Heart left ventricle (tissue), 16 donors: ENCODE data around the gene PIR. TPM values are rescaled to one million over a fixed set of nuclear protein-coding genes. Genes with fewer than 3 reads are reported as not detected.
A peak's percentile ranks its signal among the peaks of the same experiment; 100 is the strongest.

Experiments used
- ATAC-seq, 4 donors: fragments of 200-7000 bp; cut with Tn5 transposase; one replicate each; pipeline ENCODE4 v1.9.1; 2020 to 2022; ENCODE audit warnings: moderate library complexity in 4 of 4, mild to moderate bottlenecking in 3 of 4, moderate number of reproducible peaks in 1 of 4
- DNase-seq, 5 donors: peaks; one replicate each; pipeline ENCODE4 v3.0.0-alpha.2; 2020
- H3K27ac ChIP-seq, 12 donors: fragments of 200-600 bp; sonication (generic) in 4 of 12; one replicate each; pipeline versions ENCODE4 v1.5.0 to v1.8.0; 2016 to 2022; ENCODE audit warnings: mild to moderate bottlenecking in 2 of 12
- H3K27me3 ChIP-seq, 9 donors: fragments of 200-600 bp; sonication (generic) in 2 of 9; one replicate each; pipeline versions ENCODE4 v1.5.1 to v1.8.0; 2016 to 2022; ENCODE audit warnings: mild to moderate bottlenecking in 3 of 9
- H3K36me3 ChIP-seq, 9 donors: fragments of 200-600 bp; sonication (generic) in 2 of 9; one replicate each; pipeline versions ENCODE4 v1.5.0 to v1.8.0; 2018 to 2022; ENCODE audit warnings: mild to moderate bottlenecking in 2 of 9
- H3K4me1 ChIP-seq, 12 donors: fragments of 200-600 bp; sonication (generic) in 4 of 12; one replicate each; pipeline versions ENCODE4 v1.5.0 to v1.8.0; 2016 to 2022; ENCODE audit warnings: mild to moderate bottlenecking in 3 of 12
- H3K4me3 ChIP-seq, 12 donors: fragments of 200-600 bp; sonication (generic) in 4 of 12; one replicate each; pipeline versions ENCODE4 v1.5.0 to v1.8.0; 2017 to 2022; ENCODE audit warnings: mild to moderate bottlenecking in 9 of 12, moderate library complexity in 4 of 12
- H3K9me3 ChIP-seq, 12 donors: fragments of 200-600 bp; sonication (generic) in 4 of 12; one replicate each; pipeline versions ENCODE4 v1.5.0 to v1.8.0; 2016 to 2022; ENCODE audit warnings: mild to moderate bottlenecking in 1 of 12
- CTCF ChIP-seq, 12 donors: fragments of 200-600 bp; sonication (generic) in 4 of 12; IDR thresholded peaks; one replicate each; pipeline versions ENCODE4 v1.5.0 to v1.8.0; 2018 to 2022; ENCODE audit warnings: antibody characterized with exemption in 12 of 12, mild to moderate bottlenecking in 5 of 12
- POLR2A ChIP-seq, 2 donors: fragments of 450-650 bp; IDR thresholded peaks; one replicate each; pipeline ENCODE4 v1.6.1; 2017; ENCODE audit warnings: antibody characterized with exemption in 2 of 2, mild to moderate bottlenecking in 2 of 2, moderate library complexity in 2 of 2
- WGBS, 4 donors: extraction: QIAGEN DNeasy Blood & Tissue Kit in 2 of 4; methylation state at CpG; one replicate each; pipeline versions ENCODE4 v1.1.5 to v1.1.7; 2013 to 2018; 5-methylcytosine and 5-hydroxymethylcytosine counted together
- intact Hi-C, 10 donors: fragments of 100-400 bp; cut with DNase I; formaldehyde crosslinking; loops; one replicate each; pipeline versions ENCODE4 v1.11.1 to v1.14.2; 2022
- polyA plus RNA-seq, 2 donors: library from polyadenylated mRNA; stranded (reverse); fragments of 200-250 nt; gene quantifications; one replicate each; pipeline ENCODE4 v1.2.3, GENCODE V29; 2013
- total RNA-seq, 9 donors: library from RNA; depleted of rRNA in 2 of 9; stranded (reverse); fragments of >200 nt in 2 of 9; fragmentation: NEBNext Ultra II Directional in 3 of 9; extraction: Animal tissue kit (Norgen Biotek cat#: 25700) in 3 of 9; gene quantifications; one replicate each; pipeline versions ENCODE4 v1.1.0 to v1.2.4, GENCODE V29; 2016 to 2023
- donor health status: ischemic (EF 13 %, LVEDD 7.1; RV severe dilation, severe dysfunction).
- donor health status: healthy with polysubstance abuse.
- donor health status: DM: no; HTN: yes; CAD: no.
- donor health status: DM: no; HTN: no; CAD: no.
- donor health status: ischemic (EF 25% LVEDD 6.9; RV normal size, moderate dysfunction).
- donor health status: ischemic (EF 25% LVEDD 5.7; RV mildly dilated, moderate dysfunction).
- donor health status: healthy.
- donor health status: DM: yes; HTN: yes; CAD: no.
- donor health status: ischemic (EF 35%, LVEDD 5.7; RV mildly dilated, moderate dysfunction).
- donor health status: nonischemic (EF 11% LVEDD 7.7; RV severe dilation, severe dysfunction).
- donor health status: DM: yes; HTN: yes; CAD: no.
- donor health status: PGD.
- donor health status: ischemic (EF 29% LVEDD 5.4; RV normal size, mild dysfunction).
- donor health status: nonischemic (EF 23%, LVEDD 6.1; RV moderate dilation, normal function).

Gene PIR
- total and polyA plus RNA-seq, 11 donors, result 6.9 to 19.9 (median 11.3) TPM

GRCh38 chrX:15410947-15411346 is 82.2 kb downstream of the PIR start:
- Histone ChIP-seq H3K4me1 (peaks cover 0 to 6% (median under 1%) of the 10 kb centered on the region in 12 donors), H3K27ac (no peak overlapping the region), H3K9me3 (no peaks in the 10 kb centered on the region), H3K27me3 (peaks cover 0 to 38% (median 0%) of the 10 kb centered on the region in 9 donors), H3K4me3 (no peak overlapping the region), H3K36me3 (peaks cover 0 to 6% (median 0%) of the 10 kb centered on the region in 9 donors)
- ATAC-seq (no peak), DNase-seq (no peak)
- TF ChIP-seq POLR2A (IDR thresholded peaks at IDR 0.05), result no peak
- TF ChIP-seq CTCF (IDR thresholded peaks at IDR 0.05), result no peak
- 55 to 75% (median 66%) methylated on average over 2 of the region's 2 CpGs for WGBS, 4 donors
- intact Hi-C loops, result no loop called here

GRCh38 chrX:15410430-15410829 is 82.7 kb downstream of the PIR start:
- ATAC-seq (no peak), DNase-seq (no peak)
- no peak for TF ChIP-seq POLR2A (IDR thresholded peaks at IDR 0.05)
- TF ChIP-seq CTCF (IDR thresholded peaks at IDR 0.05), result no peak
- H3K4me3 ChIP-seq, result no peak overlapping the region
- no peaks in the 10 kb centered on the region for H3K9me3 ChIP-seq
- H3K4me1 ChIP-seq, result peaks cover 0 to 10% (median 2%) of the 10 kb centered on the region in 12 donors
- intact Hi-C loops, result no loop called here
- peaks cover 0 to 34% (median 0%) of the 10 kb centered on the region in 9 donors for H3K27me3 ChIP-seq
- peaks cover 0 to 6% (median 0%) of the 10 kb centered on the region in 9 donors for H3K36me3 ChIP-seq
- H3K27ac ChIP-seq, result no peak overlapping the region

GRCh38 chrX:15405846-15406245 is 87.3 kb downstream of the PIR start:
- ATAC-seq, result peak in 2 of 4 donors; percentile 51 to 72
- WGBS, 4 donors, result 52 to 86% (median 73%) methylated on average over 3 of the region's 3 CpGs

More at GRCh38 chrX:15405846-15406245, 87.3 kb downstream of the PIR start:
- H3K36me3 ChIP-seq, result peaks cover 0 to 6% (median 0%) of the 10 kb centered on the region in 9 donors
- intact Hi-C loops, result no loop called here
- no peak overlapping the region for H3K4me3 ChIP-seq
- peak in 2 of 5 donors; percentile 31 to 44 for DNase-seq
- peak overlapping the region in 6 of 12 donors; percentile 12 to 68 (median 50) for H3K27ac ChIP-seq
- peaks cover 0 to 25% (median 2%) of the 10 kb centered on the region in 12 donors for H3K4me1 ChIP-seq
- H3K9me3 ChIP-seq, result no peaks in the 10 kb centered on the region
- TF ChIP-seq POLR2A (IDR thresholded peaks at IDR 0.05) (no peak), CTCF (IDR thresholded peaks at IDR 0.05) (no peak)
- peaks cover 0 to 21% (median 0%) of the 10 kb centered on the region in 9 donors for H3K27me3 ChIP-seq
